SIG-M5 (cell line): ENCODE measurements around the gene HABP4.
"Not testable (repeated sequence)": the region's sequence is repeated elsewhere in the genome, so short reads cannot be mapped to it uniquely, and the experiment has no call there.

ENCODE experiments used
- DNase-seq: peaks from one replicate; lab custom pipeline; 2025; lab: John Stamatoyannopoulos, UW

The HABP4 gene

GRCh38 chr9:96498796-96499195, 48.8 kb downstream of the HABP4 start:
- DNase-seq, result no peak

DNA sequence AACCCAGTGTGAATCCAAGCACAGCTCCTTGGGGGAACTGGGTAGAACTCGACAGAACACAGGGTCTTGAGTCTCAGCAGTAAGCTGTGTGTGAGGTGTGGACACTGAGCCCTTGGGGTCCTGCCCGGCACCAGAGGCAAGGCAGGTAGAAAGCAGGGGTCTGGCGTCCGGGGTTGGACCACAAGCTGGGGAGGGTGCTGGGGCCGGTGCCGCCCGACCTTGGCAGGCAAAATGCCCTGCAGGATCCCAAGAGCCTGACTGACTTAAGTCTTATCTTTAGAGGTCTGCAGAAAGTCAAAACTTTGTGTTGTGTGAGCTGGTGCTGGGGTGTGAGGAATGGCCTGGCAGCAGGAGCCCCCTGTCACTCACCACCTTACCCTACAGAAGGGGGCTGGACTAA, 49.3 kb downstream of the HABP4 start:
- DNase-seq, result no peak

DNA sequence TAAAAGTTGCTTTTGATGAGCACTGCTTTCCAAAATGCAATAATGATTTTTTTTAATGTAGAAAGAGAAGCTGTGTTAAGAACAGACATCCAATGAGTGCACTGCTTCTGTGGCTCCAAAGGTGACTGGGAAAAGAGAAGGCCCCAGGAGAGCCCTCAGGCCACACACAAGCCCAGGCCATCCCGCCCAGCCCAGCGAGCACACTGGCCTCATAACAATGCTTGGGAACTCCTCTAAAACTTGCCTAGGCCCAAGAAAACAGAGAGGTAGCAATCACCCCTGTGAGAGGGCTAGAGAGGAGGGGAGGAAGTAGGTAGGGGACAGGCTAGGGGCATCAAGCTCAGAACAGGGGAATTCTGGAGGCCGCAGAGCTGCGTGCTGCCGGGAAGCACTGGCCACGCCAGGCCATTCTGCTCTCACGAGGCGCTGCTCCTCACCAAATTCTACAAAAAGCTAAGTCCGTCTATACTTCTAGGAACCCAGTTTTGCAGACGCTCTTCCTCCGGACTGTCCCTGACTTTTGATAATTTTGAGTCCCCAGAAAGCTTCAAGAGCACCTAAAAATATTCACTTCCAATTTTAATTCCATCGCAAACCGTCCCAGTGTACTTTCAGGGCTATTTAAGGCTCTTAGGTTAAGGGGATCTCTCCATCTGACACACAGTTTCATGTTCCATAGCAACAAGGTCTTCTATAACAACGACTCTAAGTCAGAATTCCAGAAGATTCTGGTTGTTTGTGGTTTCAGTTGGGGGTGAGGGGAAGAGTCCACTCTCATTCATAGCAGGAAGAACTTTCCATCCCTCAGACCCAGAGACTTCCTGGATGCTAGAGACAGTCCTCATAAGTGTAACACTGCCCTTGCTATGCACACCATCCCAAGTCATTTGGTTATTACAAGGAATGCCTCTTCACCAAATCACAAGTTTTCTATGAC, 51.0 kb downstream of the HABP4 start:
- DNase-seq, result no peak

- no peak for DNase-seq
Observed at GRCh38 chr9:96501633-96502538, 51.9 kb downstream of the HABP4 start.

GRCh38 chr9:96502539-96503373, 52.8 kb downstream of the HABP4 start:
- DNase-seq, result no peak

- DNase-seq, result not testable (repeated sequence)
Observed at GRCh38 chr9:96503374-96503748, 53.4 kb downstream of the HABP4 start.

GRCh38 chr9:96503918-96504317, 53.9 kb downstream of the HABP4 start:
- no peak for DNase-seq

DNA sequence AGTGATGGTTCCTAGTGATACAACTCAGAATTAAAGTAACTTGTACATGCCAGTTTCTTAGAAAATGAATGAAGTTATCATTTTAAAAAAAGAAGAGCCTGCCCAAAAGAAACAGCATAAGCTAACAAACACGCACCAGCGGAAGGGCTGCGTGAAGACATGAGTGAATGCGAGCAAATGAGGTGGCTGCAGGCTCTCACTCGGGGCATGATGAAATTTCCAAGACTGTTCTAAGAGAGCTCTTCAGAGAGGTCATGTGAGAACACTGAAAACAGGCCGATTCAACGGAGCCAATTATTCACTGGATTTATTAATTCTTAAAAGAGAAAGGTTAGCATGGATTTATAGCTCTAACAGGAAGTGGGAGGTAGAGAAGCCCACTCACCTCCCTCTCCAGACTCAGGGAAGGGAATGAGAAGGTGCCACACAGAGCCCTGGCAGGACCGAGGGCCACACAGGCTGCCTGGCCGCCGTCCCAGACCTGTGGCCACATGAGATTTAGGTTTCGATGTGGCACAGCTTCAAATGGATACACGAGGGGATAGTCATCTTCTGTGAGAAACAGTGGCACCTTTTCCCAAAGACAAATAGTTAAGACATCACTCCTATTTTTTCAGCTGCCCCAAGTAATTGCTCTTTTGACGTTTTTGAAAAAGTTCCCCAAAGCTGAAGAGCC, 55.5 kb downstream of the HABP4 start:
- DNase-seq, result no peak

DNA sequence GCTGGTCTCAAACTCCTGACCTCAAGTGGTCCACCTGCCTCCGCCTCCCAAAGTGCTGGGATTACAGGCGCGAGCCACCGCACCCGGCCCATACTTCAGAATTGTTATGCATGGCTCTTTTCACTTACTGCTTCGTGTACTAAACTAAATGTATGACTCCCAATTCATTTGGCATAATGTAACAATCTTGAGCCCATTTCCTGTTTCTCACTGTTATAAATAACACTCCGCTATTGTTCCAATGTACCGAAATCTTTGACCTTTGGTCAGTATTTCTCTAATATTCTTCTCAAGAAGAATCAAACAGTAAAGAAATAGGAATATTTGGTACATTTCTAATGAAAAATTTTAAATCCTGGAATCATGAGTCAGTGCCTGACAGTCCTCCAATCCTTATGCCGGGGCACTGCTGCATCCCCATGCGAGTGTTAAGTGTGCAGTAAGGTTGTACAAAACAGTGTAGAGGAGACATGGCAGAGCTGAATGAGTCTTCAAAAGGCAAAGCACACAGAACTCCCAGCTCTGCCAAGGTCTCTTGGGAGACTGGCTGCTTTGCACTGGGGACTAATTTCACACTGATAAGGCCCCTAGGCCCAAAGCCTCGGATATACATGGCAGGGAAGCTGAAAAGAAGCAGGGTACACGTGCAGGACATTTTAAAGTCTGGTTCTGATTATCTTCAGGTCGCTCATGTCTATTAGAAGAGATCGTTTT, 58.4 kb downstream of the HABP4 start:
- DNase-seq, result no peak

DNA sequence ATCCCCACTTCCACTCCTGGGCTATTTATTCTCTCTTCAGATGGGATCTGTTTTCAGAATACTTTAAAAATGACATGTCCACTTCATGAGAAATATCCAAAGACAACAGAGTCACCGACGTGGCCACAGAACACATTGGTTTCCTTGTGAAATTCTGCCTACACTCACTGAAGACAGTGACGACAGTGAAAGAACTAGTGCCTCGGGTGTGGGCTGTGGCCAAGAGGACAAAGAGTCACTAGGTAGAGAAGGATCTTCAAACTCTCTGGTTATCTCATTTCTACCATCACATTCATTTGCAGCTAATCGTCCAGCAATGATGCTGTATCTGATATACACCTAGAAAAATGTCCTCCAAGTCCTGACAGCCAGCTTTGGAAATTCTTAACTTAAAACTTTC, 59.1 kb downstream of the HABP4 start:
- DNase-seq, result no peak

DNA sequence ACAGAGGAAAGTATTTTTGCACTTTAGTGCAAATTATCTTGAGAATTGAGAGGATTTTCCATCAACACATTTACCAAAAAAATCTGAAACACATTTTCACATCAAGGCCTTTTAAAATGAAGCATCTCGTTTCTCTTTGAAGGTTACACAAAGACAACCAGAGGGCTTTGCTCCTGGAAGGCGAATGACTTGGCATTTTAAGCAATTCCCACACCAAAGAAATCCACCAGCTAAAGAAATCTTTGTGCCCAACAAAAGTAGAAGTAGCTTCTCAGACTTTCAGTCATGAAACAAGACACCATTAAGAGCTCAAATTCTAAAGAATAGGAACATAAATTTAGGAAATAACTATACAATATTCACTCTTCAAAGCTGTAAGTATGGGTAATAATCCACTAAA, 59.9 kb downstream of the HABP4 start:
- DNase-seq, result no peak

GRCh38 chr9:96510258-96510657, 60.3 kb downstream of the HABP4 start:
- DNase-seq, result no peak

DNA sequence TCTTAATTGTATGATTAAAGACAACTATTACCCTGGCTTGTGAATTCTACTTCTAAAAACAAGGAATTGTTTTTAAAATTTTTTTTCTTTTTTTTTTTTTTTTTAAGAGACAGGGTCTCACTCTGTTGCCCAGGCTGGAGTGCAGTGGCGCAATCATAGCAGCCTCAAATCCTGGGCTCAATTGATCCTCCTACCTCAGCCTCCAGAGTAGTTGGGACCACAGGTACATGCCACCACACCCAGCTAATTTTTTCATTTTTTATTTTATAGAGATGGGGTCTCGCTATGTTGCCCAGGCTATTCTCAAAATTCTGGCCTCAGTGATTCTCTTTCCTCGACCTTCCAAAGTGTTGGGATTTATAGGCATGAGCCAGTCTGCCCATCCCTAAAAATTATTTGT, 62.3 kb downstream of the HABP4 start:
- DNase-seq, result no peak

DNA sequence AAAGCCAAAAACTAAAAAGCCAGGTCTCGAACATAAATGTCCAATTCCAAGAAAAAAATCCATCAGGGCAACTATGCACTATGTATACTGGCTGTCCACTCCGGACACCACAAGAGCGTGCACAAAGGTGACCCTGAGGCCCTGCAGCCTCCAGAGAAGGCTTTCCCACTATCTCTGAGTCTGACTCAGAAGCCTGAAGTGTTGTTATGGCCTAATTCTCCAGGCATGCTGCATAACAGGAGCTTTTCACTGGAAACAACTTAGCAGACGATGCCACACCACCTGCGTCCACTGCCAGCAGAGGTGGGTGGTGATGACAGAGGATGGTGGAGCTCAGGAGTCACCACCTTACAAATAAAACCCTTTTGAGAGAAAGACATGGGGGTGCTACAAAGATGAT, 63.7 kb downstream of the HABP4 start:
- no peak for DNase-seq

DNA sequence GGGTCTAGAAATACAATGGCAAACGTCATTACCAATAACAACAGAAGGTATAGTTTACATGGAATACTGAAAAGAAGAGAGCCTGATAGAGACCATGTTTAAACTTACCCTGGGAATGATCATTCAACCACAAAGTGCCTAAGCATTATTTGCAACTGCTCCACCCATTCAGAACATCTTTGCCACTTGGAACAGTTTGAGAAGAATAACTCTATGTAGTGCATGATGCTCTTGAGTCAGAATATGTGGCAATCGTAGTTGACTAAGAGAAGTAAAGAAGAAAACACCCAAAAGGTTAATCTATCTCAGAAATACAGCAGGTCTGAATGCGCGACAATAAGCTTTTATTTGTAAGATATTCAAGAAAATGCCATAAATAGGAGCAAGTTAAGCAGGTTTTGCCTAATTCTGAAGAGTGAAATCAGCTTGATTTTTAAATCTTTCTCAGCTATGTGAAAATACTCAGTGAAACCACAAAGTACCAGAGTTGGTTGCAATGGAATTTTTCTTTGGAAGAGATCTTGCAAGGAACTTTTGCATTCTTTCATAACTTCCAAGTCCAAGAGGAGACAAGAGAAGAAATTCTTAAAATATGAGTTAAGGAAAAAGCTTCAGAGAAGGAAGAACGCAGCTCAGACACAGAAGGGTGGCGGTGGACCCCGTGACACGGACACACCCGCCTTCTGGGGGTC, 64.3 kb downstream of the HABP4 start:
- DNase-seq, result no peak

GRCh38 chr9:96514800-96515158, 64.8 kb downstream of the HABP4 start:
- no peak for DNase-seq

DNA sequence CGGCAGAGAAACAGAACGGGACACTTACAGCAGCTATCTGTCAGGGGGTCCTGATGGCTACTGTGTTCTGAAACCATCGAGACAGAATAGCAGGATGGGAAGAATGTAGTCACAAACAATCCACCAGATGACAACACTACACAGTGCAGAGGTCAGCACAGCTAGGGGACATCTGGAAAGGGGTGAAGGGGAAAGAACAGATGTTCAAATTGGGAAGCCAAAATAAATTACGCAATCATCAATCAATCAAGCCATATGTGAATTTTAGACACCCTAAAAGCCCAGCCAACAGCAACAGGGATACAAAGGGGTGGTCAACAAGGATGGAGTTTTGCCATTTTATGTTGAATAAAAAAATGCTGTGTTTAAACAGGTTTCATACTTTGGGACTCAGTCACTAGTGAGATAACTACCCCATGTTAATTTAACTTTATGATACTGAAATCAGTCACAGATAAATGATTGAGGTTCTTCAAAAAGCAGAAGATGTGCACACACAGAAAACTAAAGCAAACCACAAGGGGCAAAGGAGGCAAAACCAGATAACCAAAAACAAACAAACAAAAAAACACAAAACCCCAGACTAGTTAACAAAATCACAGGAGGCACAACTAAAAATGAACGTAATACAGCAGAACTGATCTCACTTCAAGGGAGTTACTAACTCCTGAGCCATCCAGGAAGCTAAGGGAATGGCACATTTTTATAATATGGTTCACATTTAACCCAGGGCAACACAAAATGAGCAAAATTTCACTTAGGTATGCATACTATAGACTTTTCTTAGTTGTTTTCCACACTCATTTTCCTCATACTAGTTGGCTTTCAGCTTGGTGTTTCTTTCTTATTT, 65.9 kb downstream of the HABP4 start:
- DNase-seq, result no peak

DNA sequence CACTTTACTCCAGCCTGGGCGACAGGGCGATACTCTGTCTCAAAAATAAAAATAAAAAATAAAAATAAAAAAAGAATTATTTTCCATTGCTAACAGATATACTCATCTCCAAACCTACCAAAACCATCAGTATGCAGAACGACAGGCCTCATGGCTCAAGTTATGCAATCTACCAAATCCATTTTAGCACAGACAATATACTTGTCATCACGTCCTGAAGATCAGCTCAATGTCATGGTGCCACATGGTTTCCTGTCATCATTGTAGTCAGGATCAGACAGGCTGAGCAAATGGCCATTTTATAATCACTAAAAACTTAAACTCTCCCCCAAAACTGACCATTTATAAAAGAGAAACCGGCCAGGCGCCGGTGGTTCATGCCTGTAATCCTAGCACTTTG, 69.1 kb downstream of the HABP4 start:
- no peak for DNase-seq

DNA sequence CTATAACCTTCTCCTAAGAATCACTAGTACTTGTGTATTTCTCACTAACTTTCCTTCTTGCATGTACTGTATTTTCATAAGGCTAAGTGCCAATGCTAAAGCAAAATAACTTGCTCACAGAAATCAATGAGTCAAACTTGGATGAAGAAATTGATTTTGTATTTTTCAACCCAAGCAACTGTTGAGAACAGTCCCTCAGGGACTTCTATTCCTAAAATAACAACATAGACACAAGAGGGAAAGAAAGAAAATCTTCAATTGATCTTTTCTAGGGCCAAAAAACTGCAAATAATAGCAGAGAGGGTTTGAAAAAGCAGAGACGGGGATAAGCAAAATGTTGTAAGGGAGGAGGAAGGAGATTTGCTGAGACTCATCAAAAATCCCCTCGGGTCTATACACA, 69.8 kb downstream of the HABP4 start:
- DNase-seq, result no peak
